GM18507 (cell line): ENCODE data around the gene ELMO1.

Experiments used
- DNase-seq: peaks from one replicate; pipeline ENCODE4 v3.0.0; 2011; ENCODE audit warnings: low read depth; ENCODE audit not compliant: insufficient read length; ENCODE audit errors: extremely low spot score
- FAIRE-seq: peaks from 2 replicates; lab custom pipeline; 2011; peaks lifted over from hg19 to GRCh38; lab: Jason Lieb, UNC

Gene ELMO1

GRCh38 chr7:37289367-37289766 is 159.3 kb downstream of the ELMO1 start:
- DNase-seq (no peak), FAIRE-seq (no peak)

GRCh38 chr7:37287131-37287855 is 161.4 kb downstream of the ELMO1 start:
- no peak for FAIRE-seq
- no peak for DNase-seq

GRCh38 chr7:37286454-37286832 is 162.2 kb downstream of the ELMO1 start:
- DNase-seq, result no peak
- FAIRE-seq, result no peak

GRCh38 chr7:37285706-37286453 is 162.8 kb downstream of the ELMO1 start:
- FAIRE-seq (peak; percentile 59), DNase-seq (no peak)

GRCh38 chr7:37284805-37285231 is 163.8 kb downstream of the ELMO1 start:
- DNase-seq (no peak), FAIRE-seq (peak; percentile 86)

- DNase-seq, result no peak
- no peak for FAIRE-seq
Observed at GRCh38 chr7:37284285-37284684, 164.4 kb downstream of the ELMO1 start.

GRCh38 chr7:37283716-37284115 is 164.9 kb downstream of the ELMO1 start:
- no peak for DNase-seq
- FAIRE-seq, result no peak

- no peak for DNase-seq
- FAIRE-seq, result no peak
Observed at GRCh38 chr7:37282927-37283326, 165.7 kb downstream of the ELMO1 start.

GRCh38 chr7:37282093-37282444 is 166.6 kb downstream of the ELMO1 start:
- DNase-seq (no peak), FAIRE-seq (no peak)

- no peak for FAIRE-seq
- no peak for DNase-seq
Observed at GRCh38 chr7:37281368-37282092, 167.1 kb downstream of the ELMO1 start.

GRCh38 chr7:37277513-37277912 is 171.2 kb downstream of the ELMO1 start:
- DNase-seq (no peak), FAIRE-seq (no peak)

GRCh38 chr7:37275078-37275710 is 173.5 kb downstream of the ELMO1 start:
- FAIRE-seq (no peak), DNase-seq (no peak)

- DNase-seq (no peak), FAIRE-seq (no peak)
Observed at GRCh38 chr7:37273891-37274290, 174.8 kb downstream of the ELMO1 start.

GRCh38 chr7:37269711-37270508 is 178.8 kb downstream of the ELMO1 start:
- no peak for FAIRE-seq
- no peak for DNase-seq

- FAIRE-seq, result no peak
- no peak for DNase-seq
Observed at GRCh38 chr7:37267251-37267650, 181.4 kb downstream of the ELMO1 start.

- FAIRE-seq (no peak), DNase-seq (no peak)
Observed at GRCh38 chr7:37265876-37266275, 182.8 kb downstream of the ELMO1 start.

GRCh38 chr7:37265006-37265405 is 183.7 kb downstream of the ELMO1 start:
- DNase-seq, result no peak
- FAIRE-seq, result no peak

GRCh38 chr7:37262181-37262580 is 186.5 kb downstream of the ELMO1 start:
- FAIRE-seq, result no peak
- no peak for DNase-seq

GRCh38 chr7:37259319-37259821 is 189.3 kb downstream of the ELMO1 start:
- DNase-seq, result no peak
- FAIRE-seq, result no peak
